Hepatocyte (in vitro differentiated cells): ENCODE data around the gene SETBP1. TPM values are rescaled to one million over a fixed set of nuclear protein-coding genes. Genes with fewer than 3 reads are reported as not detected.
A peak's percentile ranks its signal among the peaks of the same experiment; 100 is the strongest.

Experiments used
- DNase-seq: peaks from one replicate; pipeline ENCODE4 v3.0.0-alpha.2; 2016; ENCODE audit warnings: low spot score
- H2AFZ ChIP-seq: fragments of 200-600 bp; sonication (generic); 2 replicates; pipeline ENCODE4 v1.6.0; 2016; ENCODE audit warnings: antibody characterized with exemption, mild to moderate bottlenecking
- H3K27ac ChIP-seq: fragments of 200-600 bp; sonication (generic); 2 replicates; pipeline ENCODE4 v1.5.1; 2016; ENCODE audit warnings: mild to moderate bottlenecking
- H3K27me3 ChIP-seq: fragments of 200-600 bp; sonication (generic); 2 replicates; pipeline ENCODE4 v1.6.1; 2016
- H3K36me3 ChIP-seq: fragments of 200-600 bp; sonication (generic); replicated peaks from 2 replicates; pipeline ENCODE4 v1.5.1; 2016; ENCODE audit warnings: low read depth; ENCODE audit not compliant: insufficient read depth
- H3K4me1 ChIP-seq: fragments of 200-600 bp; sonication (generic); 2 replicates; pipeline ENCODE4 v1.5.1; 2016; ENCODE audit warnings: mild to moderate bottlenecking, moderate library complexity; ENCODE audit not compliant: insufficient read depth
- H3K4me2 ChIP-seq: fragments of 200-600 bp; sonication (generic); 2 replicates; pipeline ENCODE4 v1.6.0; 2016
- H3K4me3 ChIP-seq: fragments of 200-600 bp; sonication (generic); 2 replicates; pipeline ENCODE4 v1.5.1; 2016; ENCODE audit warnings: mild to moderate bottlenecking
- H3K79me2 ChIP-seq: fragments of 200-600 bp; sonication (generic); 2 replicates; pipeline ENCODE4 v1.6.0; 2017; ENCODE audit warnings: mild to moderate bottlenecking
- H3K9me2 ChIP-seq: fragments of 200-600 bp; sonication (generic); replicated peaks from 2 replicates; pipeline ENCODE4 v1.6.0; 2017; ENCODE audit warnings: mild to moderate bottlenecking; ENCODE audit not compliant: insufficient read depth
- H3K9me3 ChIP-seq: fragments of 200-600 bp; sonication (generic); 2 replicates; pipeline ENCODE4 v1.5.1; 2016; ENCODE audit warnings: low read depth, mild to moderate bottlenecking
- H4K20me1 ChIP-seq: fragments of 200-600 bp; sonication (generic); 2 replicates; pipeline ENCODE4 v1.6.0; 2016; ENCODE audit warnings: mild to moderate bottlenecking; ENCODE audit not compliant: insufficient read depth, poor library complexity, severe bottlenecking
- EZH2 ChIP-seq: fragments of 200-600 bp; sonication (generic); IDR thresholded peaks from 2 replicates; pipeline ENCODE4 v1.6.1; 2016; ENCODE audit warnings: antibody characterized with exemption, mild to moderate bottlenecking, borderline replicate concordance
- EZH2phosphoT487 ChIP-seq: fragments of 200-600 bp; sonication (generic); IDR thresholded peaks from one replicate; pipeline ENCODE4 v1.6.1; 2018; ENCODE audit warnings: antibody characterized with exemption, mild to moderate bottlenecking, low read depth, moderate library complexity; ENCODE audit not compliant: unreplicated experiment, severe bottlenecking
- WGBS: methylation state at CpG from one replicate; pipeline ENCODE4 v1.1.6; 2016; ENCODE audit warnings: low lambda C conversion rate; ENCODE audit errors: missing lambda C conversion rate; 5-methylcytosine and 5-hydroxymethylcytosine counted together
- polyA plus RNA-seq: library from polyadenylated mRNA; unstranded; fragments of >200 nt; fragmentation: Nextera tagmentation; extraction: Ambion mirVana; gene quantifications from 2 replicates; pipeline ENCODE4 v1.2.1, GENCODE V29; 2016
- total RNA-seq: library from RNA; depleted of rRNA; stranded (reverse); fragments of >200 nt; gene quantifications from 2 replicates; pipeline ENCODE4 v1.2.3, GENCODE V29; 2014
- TF ChIP-seq, protein P1 (sequence below): fragments of 200-600 bp; sonication (generic); IDR thresholded peaks from 2 replicates; pipeline ENCODE4 v1.5.1; 2016; ENCODE audit warnings: antibody characterized with exemption, mild to moderate bottlenecking; ENCODE audit not compliant: poor library complexity

SETBP1 gene
- total and polyA plus RNA-seq, 2 experiments from 2014 or later, result 10.3 to 21.1 TPM

GRCh38 chr18:44796429-44797428, 116.0 kb downstream of the SETBP1 start:
- Histone ChIP-seq H3K4me2 (peak overlapping the region; percentile 26), H3K27ac (peak overlapping the region; percentile 81), H3K4me1 (peaks cover 56% of the 10 kb centered on the region), H3K36me3 (no peaks in the 10 kb centered on the region), H2AFZ (no peak overlapping the region), H3K9me3 (no peaks in the 10 kb centered on the region), H4K20me1 (no peaks in the 10 kb centered on the region), H3K79me2 (peaks cover 19% of the 10 kb centered on the region), H3K9me2 (no peaks in the 10 kb centered on the region), H3K27me3 (no peaks in the 10 kb centered on the region), H3K4me3 (no peak overlapping the region)
- 67% methylated on average over 6 of the region's 6 CpGs for WGBS
- DNase-seq, result peak; percentile 59
- TF ChIP-seq EZH2, result no peak
- no peak for TF ChIP-seq EZH2phosphoT487
- TF ChIP-seq, protein P1, sequence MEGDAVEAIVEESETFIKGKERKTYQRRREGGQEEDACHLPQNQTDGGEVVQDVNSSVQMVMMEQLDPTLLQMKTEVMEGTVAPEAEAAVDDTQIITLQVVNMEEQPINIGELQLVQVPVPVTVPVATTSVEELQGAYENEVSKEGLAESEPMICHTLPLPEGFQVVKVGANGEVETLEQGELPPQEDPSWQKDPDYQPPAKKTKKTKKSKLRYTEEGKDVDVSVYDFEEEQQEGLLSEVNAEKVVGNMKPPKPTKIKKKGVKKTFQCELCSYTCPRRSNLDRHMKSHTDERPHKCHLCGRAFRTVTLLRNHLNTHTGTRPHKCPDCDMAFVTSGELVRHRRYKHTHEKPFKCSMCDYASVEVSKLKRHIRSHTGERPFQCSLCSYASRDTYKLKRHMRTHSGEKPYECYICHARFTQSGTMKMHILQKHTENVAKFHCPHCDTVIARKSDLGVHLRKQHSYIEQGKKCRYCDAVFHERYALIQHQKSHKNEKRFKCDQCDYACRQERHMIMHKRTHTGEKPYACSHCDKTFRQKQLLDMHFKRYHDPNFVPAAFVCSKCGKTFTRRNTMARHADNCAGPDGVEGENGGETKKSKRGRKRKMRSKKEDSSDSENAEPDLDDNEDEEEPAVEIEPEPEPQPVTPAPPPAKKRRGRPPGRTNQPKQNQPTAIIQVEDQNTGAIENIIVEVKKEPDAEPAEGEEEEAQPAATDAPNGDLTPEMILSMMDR, result no peak

DNA sequence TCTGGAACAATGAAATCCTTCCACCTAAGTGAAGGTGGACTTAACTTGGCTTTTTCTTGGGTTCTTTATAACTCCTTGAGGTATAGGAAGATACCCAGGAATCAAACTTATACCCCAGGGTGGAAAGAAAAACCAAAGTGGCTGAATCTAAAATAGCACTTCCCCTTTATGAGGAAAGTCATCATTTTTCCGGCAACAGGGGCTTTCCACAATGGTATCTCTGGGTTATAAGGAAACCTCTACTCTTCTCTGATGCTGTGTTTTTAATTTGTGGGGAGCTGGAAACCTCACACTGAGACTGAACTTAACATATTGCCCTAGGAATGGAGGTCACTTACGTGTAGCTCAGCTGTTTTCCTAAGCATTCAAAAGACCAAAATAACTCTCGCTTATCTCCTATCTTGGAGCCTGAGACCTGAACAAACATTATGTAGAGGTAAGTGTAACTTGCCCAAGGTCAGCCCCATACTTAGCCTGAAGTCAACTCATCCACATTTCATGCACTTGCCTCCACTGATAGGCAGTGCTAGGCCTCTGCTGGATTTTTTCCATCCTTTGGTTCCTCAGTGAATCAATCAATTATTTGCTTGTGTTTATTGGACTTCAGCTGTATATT, 117.9 kb downstream of the SETBP1 start:
- H3K79me2 ChIP-seq, result peaks cover 19% of the 10 kb centered on the region
- 69% methylated on average over 3 of the region's 3 CpGs for WGBS
- H2AFZ ChIP-seq, result no peak overlapping the region
- no peaks in the 10 kb centered on the region for H3K36me3 ChIP-seq
- H3K9me3 ChIP-seq, result no peaks in the 10 kb centered on the region
- peak; percentile 32 for DNase-seq
- no peaks in the 10 kb centered on the region for H4K20me1 ChIP-seq
- no peaks in the 10 kb centered on the region for H3K9me2 ChIP-seq
- H3K4me1 ChIP-seq, result peaks cover 56% of the 10 kb centered on the region
- peak overlapping the region; percentile 72 for H3K27ac ChIP-seq
- no peaks in the 10 kb centered on the region for H3K27me3 ChIP-seq
- TF ChIP-seq EZH2phosphoT487 (no peak), EZH2 (no peak)
- TF ChIP-seq, protein P1, result no peak
- no peak overlapping the region for H3K4me2 ChIP-seq
- no peak overlapping the region for H3K4me3 ChIP-seq

GRCh38 chr18:44799382-44799906, 118.8 kb downstream of the SETBP1 start:
- WGBS, result 93% methylated on average over 4 of the region's 4 CpGs
- peak overlapping the region; percentile 72 for H3K27ac ChIP-seq

More at GRCh38 chr18:44799382-44799906, 118.8 kb downstream of the SETBP1 start:
- no peaks in the 10 kb centered on the region for H3K9me2 ChIP-seq
- TF ChIP-seq EZH2phosphoT487, result no peak
- no peak for TF ChIP-seq EZH2
- TF ChIP-seq, protein P1, result no peak
- DNase-seq, result no peak
- peaks cover 65% of the 10 kb centered on the region for H3K4me1 ChIP-seq
- H4K20me1 ChIP-seq, result no peaks in the 10 kb centered on the region
- H3K27me3 ChIP-seq, result no peaks in the 10 kb centered on the region
- H2AFZ ChIP-seq, result no peak overlapping the region
- H3K4me2 ChIP-seq, result no peak overlapping the region
- H3K4me3 ChIP-seq, result no peak overlapping the region
- no peaks in the 10 kb centered on the region for H3K9me3 ChIP-seq
- peaks cover 19% of the 10 kb centered on the region for H3K79me2 ChIP-seq
- no peaks in the 10 kb centered on the region for H3K36me3 ChIP-seq
